Mammary epithelial cell (primary cell): ENCODE measurements around the gene COA5.

ENCODE experiments used
- CTCF ChIP-seq, 2 donors: IDR thresholded peaks in 1 of 2; conservative IDR thresholded peaks in 1 of 2; 2 replicates each; pipeline ENCODE4 v1.5.1; 2011 to 2012; ENCODE audit warnings: inconsistent platforms in 2 of 2, low read length in 2 of 2, mild to moderate bottlenecking in 2 of 2, control low read depth in 1 of 2, low read depth in 1 of 2; ENCODE audit not compliant: insufficient read depth in 1 of 2; ENCODE audit errors: extremely low read depth in 1 of 2
- EZH2 ChIP-seq: IDR thresholded peaks from 2 replicates; pipeline ENCODE4 v1.6.1; 2012; ENCODE audit warnings: low read length, inconsistent platforms, borderline replicate concordance

- TF ChIP-seq EZH2, result no peak
- no peak for TF ChIP-seq CTCF (conservative IDR thresholded peaks at IDR 0.05 in 1 of 2, IDR thresholded peaks at IDR 0.05 in 1 of 2; ENCODE audit: extremely low read depth in 1 of 2, insufficient read depth in 1 of 2, low read depth in 1 of 2, low read length in 2 of 2)
Observed at GRCh38 chr2:98573426-98573825, 34.9 kb downstream of the COA5 start.
